Measurements from ENCODE around the gene TP53TG5. TPM values are rescaled to one million over a fixed set of nuclear protein-coding genes. Genes with fewer than 3 reads are reported as not detected.

TP53TG5 gene
- polyA plus RNA-seq, 1 donor (not counting 4 experiments of a cell fraction or from before 2014, with no cell fraction given): not detected

- Histone ChIP-seq H3K4me2 (ENCODE audit: control insufficient read depth, extremely low read depth, insufficient read depth, low read depth, low read length) (no peak overlapping the region), H3K36me3 (ENCODE audit: control insufficient read depth in 2 of 2, extremely low read depth in 1 of 2, insufficient read depth in 2 of 2, low read length in 2 of 2) (peaks cover 28 to 33% of the 10 kb centered on the region in 2 experiments), H3K9me3 (ENCODE audit: control insufficient read depth, low read depth, low read length) (no peaks in the 10 kb centered on the region), H3K4me3 (ENCODE audit: control insufficient read depth in 2 of 3, extremely low read depth in 1 of 3, insufficient read depth in 2 of 3, low read depth in 1 of 3, low read length in 3 of 3) (no peak overlapping the region), H3K27me3 (ENCODE audit: control insufficient read depth, extremely low read depth, insufficient read depth, low read length) (no peaks in the 10 kb centered on the region), H3K9ac (ENCODE audit: control insufficient read depth, extremely low read depth, insufficient read depth, low read length) (no peak overlapping the region), H3K79me2 (ENCODE audit: control insufficient read depth, insufficient read depth, low read length) (peaks cover 1% of the 10 kb centered on the region), H4K20me1 (ENCODE audit: control insufficient read depth, extremely low read depth, insufficient read depth, low read length) (peaks cover 2% of the 10 kb centered on the region), H3K9me1 (ENCODE audit: control insufficient read depth, extremely low read depth, insufficient read depth, low read length) (no peaks in the 10 kb centered on the region), H2AFZ (ENCODE audit: control insufficient read depth, low read length) (no peak overlapping the region), H3K4me1 (ENCODE audit: control insufficient read depth, extremely low read depth, insufficient read depth, low read length) (peaks cover 11% of the 10 kb centered on the region), H3K27ac (ENCODE audit: control insufficient read depth, insufficient read depth, low read length) (no peak overlapping the region)
- FAIRE-seq (no peak), DNase-seq (ENCODE audit: low read depth, low spot score) (no peak)
- TF ChIP-seq CTCF (optimal IDR thresholded peaks at IDR 0.05 in 1 of 3, IDR thresholded peaks at IDR 0.05 in 1 of 3, conservative IDR thresholded peaks at IDR 0.05 in 1 of 3; ENCODE audit: extremely low read depth in 1 of 3, insufficient read depth in 2 of 3, low read length in 3 of 3) (no peak), EZH2 (IDR thresholded peaks at IDR 0.05; ENCODE audit: low read length) (no peak)
- dilution Hi-C loops (cut with MboI; ENCODE audit: extremely low pct_ligation_motif_present, low sequenced_read_pairs): no loop called here
Measured at GRCh38 chr20:45423700-45424099, 45.6 kb upstream of the TP53TG5 start.

GRCh38 chr20:45420125-45420524 is 42.0 kb upstream of the TP53TG5 start:
- peak overlapping the region; percentile 34 for H3K9ac ChIP-seq (ENCODE audit: control insufficient read depth, extremely low read depth, insufficient read depth, low read length)

More at GRCh38 chr20:45420125-45420524, 42.0 kb upstream of the TP53TG5 start:
- Histone ChIP-seq H3K27me3 (ENCODE audit: control insufficient read depth, extremely low read depth, insufficient read depth, low read length) (no peaks in the 10 kb centered on the region), H3K4me2 (ENCODE audit: control insufficient read depth, extremely low read depth, insufficient read depth, low read depth, low read length) (no peak overlapping the region), H3K4me3 (ENCODE audit: control insufficient read depth in 2 of 3, extremely low read depth in 1 of 3, insufficient read depth in 2 of 3, low read depth in 1 of 3, low read length in 3 of 3) (no peak overlapping the region), H3K36me3 (ENCODE audit: control insufficient read depth in 2 of 2, extremely low read depth in 1 of 2, insufficient read depth in 2 of 2, low read length in 2 of 2) (peaks cover 27% of the 10 kb centered on the region in 2 experiments), H4K20me1 (ENCODE audit: control insufficient read depth, extremely low read depth, insufficient read depth, low read length) (peaks cover 2% of the 10 kb centered on the region), H3K27ac (ENCODE audit: control insufficient read depth, insufficient read depth, low read length) (peak overlapping the region; percentile 62), H3K4me1 (ENCODE audit: control insufficient read depth, extremely low read depth, insufficient read depth, low read length) (peaks cover 24% of the 10 kb centered on the region), H3K9me1 (ENCODE audit: control insufficient read depth, extremely low read depth, insufficient read depth, low read length) (no peaks in the 10 kb centered on the region), H3K79me2 (ENCODE audit: control insufficient read depth, insufficient read depth, low read length) (peaks cover 24% of the 10 kb centered on the region), H2AFZ (ENCODE audit: control insufficient read depth, low read length) (no peak overlapping the region), H3K9me3 (ENCODE audit: control insufficient read depth, low read depth, low read length) (no peaks in the 10 kb centered on the region)
- dilution Hi-C loops (cut with MboI; ENCODE audit: extremely low pct_ligation_motif_present, low sequenced_read_pairs): no loop called here
- FAIRE-seq (no peak), DNase-seq (ENCODE audit: low read depth, low spot score) (no peak)
- no peak for TF ChIP-seq EZH2 (IDR thresholded peaks at IDR 0.05; ENCODE audit: low read length)

All from keratinocyte (primary cell).